ENCODE results near the gene KRTAP4-6. TPM values are rescaled to one million over a fixed set of nuclear protein-coding genes. Genes with fewer than 3 reads are reported as not detected.

KRTAP4-6 gene
- total and polyA plus RNA-seq, 2 of the 8 experiments (the other 6 are each of a cell fraction or from before 2014, with no cell fraction given), result not detected

DNA sequence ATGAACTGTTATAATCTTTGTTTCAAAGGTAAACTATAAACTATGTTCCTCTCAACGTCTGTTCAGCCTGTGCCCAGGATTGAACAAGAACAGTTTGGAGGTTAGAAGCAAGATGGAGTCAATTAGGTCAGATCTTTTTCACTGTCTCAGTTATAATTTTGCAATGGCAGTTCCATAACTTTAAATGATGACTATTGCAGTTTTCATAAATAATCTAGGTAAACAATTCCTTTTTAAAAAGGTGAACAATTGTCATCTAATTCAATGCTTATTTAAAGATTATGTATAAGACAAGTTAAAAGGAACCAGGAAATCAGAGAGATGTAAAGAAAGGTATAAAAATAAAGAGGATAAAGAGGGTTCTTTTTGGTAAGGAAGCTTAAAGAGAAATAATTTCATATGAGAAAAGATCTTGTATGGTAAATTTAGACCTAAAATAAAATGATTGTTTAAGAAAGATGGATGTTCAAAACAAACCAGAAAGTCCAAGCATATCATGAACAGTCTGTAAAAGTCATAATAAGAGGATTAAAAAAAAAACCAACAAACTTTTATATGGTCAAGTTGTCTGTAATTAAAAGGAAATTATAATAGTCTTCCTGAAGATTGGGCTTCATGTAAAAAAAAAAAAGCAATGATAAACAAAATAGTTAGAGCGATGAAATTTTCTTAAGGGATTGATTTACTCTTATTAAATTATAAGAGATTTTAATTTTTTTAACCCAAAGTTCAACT is 29.0 kb downstream of the KRTAP4-6 start:
- no peak overlapping the region for H2BK20ac ChIP-seq (ENCODE audit: low read length)
- H3K4me3 ChIP-seq (ENCODE audit: extremely low read depth in 1 of 4, insufficient read depth in 2 of 4, low read depth in 3 of 4, low read length in 4 of 4), result no peak overlapping the region
- H3K4me1 ChIP-seq (replicated peaks in 1 of 4; ENCODE audit: control insufficient read depth in 3 of 4, insufficient read depth in 4 of 4, low read length in 3 of 4), result peaks cover 0 to 10% (median 4%) of the 10 kb centered on the region in 4 experiments; a peak in 4 of 7 replicates
- ChIA-PET POLR2A (ENCODE audit: partially characterized antibody) (no interaction called here), CTCF (ENCODE audit: partially characterized antibody) (no interaction called here)
- no peak overlapping the region for H4K5ac ChIP-seq (ENCODE audit: insufficient read length, low read depth, low read length)
- no peaks in the 10 kb centered on the region for H3K79me2 ChIP-seq (ENCODE audit: control insufficient read depth in 1 of 2, insufficient read depth in 2 of 2, low read length in 2 of 2)
- no peaks in the 10 kb centered on the region for H3K27me3 ChIP-seq (replicated peaks in 1 of 4; ENCODE audit: control insufficient read depth in 3 of 4, extremely low read depth in 1 of 4, insufficient read depth in 3 of 4, low read length in 3 of 4)
- H3K14ac ChIP-seq (ENCODE audit: insufficient read length), result no peak overlapping the region
- no peak overlapping the region for H2BK12ac ChIP-seq (ENCODE audit: low read depth, low read length)
- H3K79me1 ChIP-seq (ENCODE audit: low read depth, low read length), result no peaks in the 10 kb centered on the region
- H2AK5ac ChIP-seq (ENCODE audit: low read depth, low read length), result no peak overlapping the region
- H3K9ac ChIP-seq (replicated peaks in 1 of 4; ENCODE audit: extremely low read depth in 1 of 4, low read depth in 3 of 4, low read length in 3 of 4), result no peak overlapping the region
- H4K20me1 ChIP-seq (replicated peaks in 1 of 2; ENCODE audit: control insufficient read depth in 1 of 2, insufficient read depth in 2 of 2, low read length in 2 of 2), result no peaks in the 10 kb centered on the region
- H2AFZ ChIP-seq (ENCODE audit: low read length), result no peak overlapping the region
- H4K8ac ChIP-seq (ENCODE audit: extremely low read depth, insufficient read depth, low read length), result no peak overlapping the region
- H3K4me2 ChIP-seq (ENCODE audit: insufficient read depth in 1 of 2, low read depth in 2 of 2, low read length in 2 of 2), result no peak overlapping the region
- no peak overlapping the region for H3K56ac ChIP-seq (replicated peaks; ENCODE audit: insufficient read length, low read depth, low read length)
- H3K9me3 ChIP-seq (ENCODE audit: insufficient read depth in 2 of 2, low read depth in 1 of 2, low read length in 1 of 2), result peaks cover 15 to 32% of the 10 kb centered on the region in 2 experiments
- no peak overlapping the region for H3K23ac ChIP-seq (ENCODE audit: insufficient read length)
- H3K27ac ChIP-seq (ENCODE audit: low read depth, low read length), result no peak overlapping the region
- no peaks in the 10 kb centered on the region for H3K23me2 ChIP-seq (ENCODE audit: low read depth, low read length)
- H2BK120ac ChIP-seq (replicated peaks; ENCODE audit: low read depth, low read length), result no peak overlapping the region
- no peak overlapping the region for H2BK15ac ChIP-seq (ENCODE audit: low read length)
- no peak overlapping the region for H3K4ac ChIP-seq (replicated peaks; ENCODE audit: insufficient read length, low read depth, low read length)
- TF ChIP-seq SIN3A (conservative IDR thresholded peaks at IDR 0.05 in 1 of 2, IDR thresholded peaks at IDR 0.05 in 1 of 2; ENCODE audit: low read depth in 1 of 2, low read length in 2 of 2), result no peak
- no peak overlapping the region for H3K18ac ChIP-seq (ENCODE audit: extremely low read depth, low read length)
- WGBS, 2 experiments (ENCODE audit: extremely low coverage in 1 of 2, insufficient coverage in 1 of 2, insufficient read length in 1 of 2, insufficient replicate concordance in 2 of 2, low coverage in 1 of 2, low lambda C conversion rate in 2 of 2, missing lambda C conversion rate in 1 of 2), result 92% methylated on average over 2 of the region's 2 CpGs; no CpG with 5 or more reads in 1 of the 2 experiments
- no peak overlapping the region for H4K91ac ChIP-seq (replicated peaks; ENCODE audit: insufficient read length, low read length)
- no peaks in the 10 kb centered on the region; a peak in 3 of 8 replicates for H3K36me3 ChIP-seq (ENCODE audit: control insufficient read depth in 2 of 4, insufficient read depth in 4 of 4, low read length in 3 of 4)
- no peak overlapping the region for H2BK5ac ChIP-seq (ENCODE audit: low read depth, low read length)
- FAIRE-seq (no peak), DNase-seq (ENCODE audit: low read depth in 1 of 2, low spot score in 2 of 2) (no peak)

All from H1 (cell line).